K562 (cell line): Measurements from ENCODE around the gene HRH3. TPM values are rescaled to one million over a fixed set of nuclear protein-coding genes. Genes with fewer than 3 reads are reported as not detected.

Experiments used
- ATAC-seq: fragments of 200-7000 bp; cut with Tn5 transposase; 3 replicates; pipeline ENCODE4 v1.9.1; 2020; ENCODE audit warnings: moderate library complexity
- BruUV-seq: library from RNA; stranded (reverse); fragments of 400-500 nt; replicated peaks from 2 replicates; lab custom pipeline; 2021; lab: Mats Ljungman, UMichigan
- CTCF ChIA-PET: fragments of 300-600 bp; formaldehyde crosslinking; extraction: SDS; loops from one replicate; lab custom pipeline; 2021; ENCODE audit warnings: low intra/inter-chr PET ratio; lab: Yijun Ruan, JAX
- POLR2A ChIA-PET: fragments of 300-600, 350-650 bp; sonication (Branson Sonifier 250); formaldehyde crosslinking; extraction: SDS; loops from one replicate; lab custom pipeline; 2021; ENCODE audit warnings: antibody characterized with exemption, inconsistent platforms; lab: Yijun Ruan, JAX
- DNase-seq, 4 experiments: peaks; one replicate each; pipeline versions ENCODE4 v3.0.0 to v3.0.0-alpha.2; 2011 to 2018; ENCODE audit warnings: low spot score in 3 of 4, mixed read lengths in 3 of 4; ENCODE audit errors: extremely low read depth in 1 of 4
- FAIRE-seq: peaks from 2 replicates; lab custom pipeline; 2011; peaks lifted over from hg19 to GRCh38; lab: Jason Lieb, UNC
- H2AFZ ChIP-seq: 2 replicates; pipeline ENCODE4 v1.6.0; 2011; ENCODE audit warnings: low read depth, low read length, control low read depth, inconsistent platforms
- H3K27ac ChIP-seq: fragments of 200-600 bp; 3 replicates; pipeline ENCODE4 v1.8.0; 2011; ENCODE audit warnings: low read depth, mild to moderate bottlenecking, control low read depth, inconsistent platforms, low read length, moderate library complexity, mixed read lengths; ENCODE audit errors: extremely low read depth
- H3K27me3 ChIP-seq, 2 experiments: fragments of 300-600 bp in 1 of 2; 2 replicates in 1 of 2; 3 replicates in 1 of 2; pipeline versions ENCODE4 v1.6.0 to v1.8.0; 2011; ENCODE audit warnings: inconsistent platforms in 2 of 2, low read length in 2 of 2, mild to moderate bottlenecking in 1 of 2, mixed read lengths in 1 of 2, moderate library complexity in 1 of 2; ENCODE audit not compliant: control insufficient read depth in 2 of 2, insufficient read depth in 2 of 2
- H3K36me3 ChIP-seq: fragments of 300-600 bp; 3 replicates; pipeline ENCODE4 v1.8.0; 2011; ENCODE audit warnings: mild to moderate bottlenecking, low read length, inconsistent platforms; ENCODE audit not compliant: control insufficient read depth, insufficient read depth
- H3K4me1 ChIP-seq, 2 experiments: fragments of 200-600 bp in 1 of 2; replicated peaks in 1 of 2; 2 replicates in 1 of 2; 3 replicates in 1 of 2; pipeline versions ENCODE4 v1.5.1 to v1.8.0; 2011; ENCODE audit warnings: inconsistent platforms in 2 of 2, low read length in 2 of 2, mild to moderate bottlenecking in 1 of 2, mixed read lengths in 1 of 2, moderate library complexity in 1 of 2; ENCODE audit not compliant: control insufficient read depth in 2 of 2, insufficient read depth in 2 of 2
- H3K4me2 ChIP-seq: 2 replicates; pipeline ENCODE4 v1.6.1; 2011; ENCODE audit warnings: low read length, control low read depth, inconsistent platforms, mixed read lengths; ENCODE audit not compliant: insufficient read depth
- H3K4me3 ChIP-seq: fragments of 200-600 bp; sonication (generic), shearing (Covaris generic); 2 replicates; pipeline ENCODE4 v1.5.1; 2016; ENCODE audit warnings: control low read depth, inconsistent platforms
- H3K79me2 ChIP-seq: fragments of 200-600 bp; 3 replicates; pipeline ENCODE4 v1.8.0; 2011; ENCODE audit warnings: low read length, inconsistent platforms; ENCODE audit not compliant: control insufficient read depth, insufficient read depth
- H3K9ac ChIP-seq, 2 experiments: 2 replicates each; pipeline versions ENCODE4 v1.6.0 to v1.6.1; 2011; ENCODE audit warnings: low read depth in 2 of 2, low read length in 2 of 2, control low read depth in 1 of 2, inconsistent platforms in 1 of 2, mild to moderate bottlenecking in 1 of 2, mixed read lengths in 1 of 2; ENCODE audit not compliant: insufficient read depth in 1 of 2
- H3K9me1 ChIP-seq: one replicate; pipeline ENCODE4 v1.6.0; 2011; ENCODE audit warnings: inconsistent platforms, mild to moderate bottlenecking, low read length, moderate library complexity; ENCODE audit not compliant: control insufficient read depth, insufficient read depth
- H3K9me3 ChIP-seq: replicated peaks from 2 replicates; pipeline ENCODE4 v1.5.1; 2011; ENCODE audit warnings: low read depth, low read length, inconsistent platforms; ENCODE audit not compliant: control insufficient read depth, insufficient read depth
- H4K20me1 ChIP-seq: replicated peaks from 2 replicates; pipeline ENCODE4 v1.6.1; 2011; ENCODE audit warnings: low read length, inconsistent platforms, mixed read lengths; ENCODE audit not compliant: control insufficient read depth, insufficient read depth
- FOXK1 ChIP-seq: sonication (generic); formaldehyde crosslinking; IDR thresholded peaks from 2 replicates; pipeline ENCODE4 v1.8.0; 2022; ENCODE audit warnings: missing genetic modification reagents, mild to moderate bottlenecking, borderline replicate concordance
- GTF2A2 ChIP-seq: IDR thresholded peaks from 2 replicates; pipeline ENCODE4 v1.6.1; 2016; ENCODE audit warnings: mild to moderate bottlenecking, missing genetic modification characterization, missing compliant biosample characterization
- NFRKB ChIP-seq: fragments of 450-650 bp; IDR thresholded peaks from 2 replicates; pipeline ENCODE4 v1.6.1; 2016; ENCODE audit warnings: low read depth
- POLR2G ChIP-seq: fragments of 200-400 bp; formaldehyde crosslinking; IDR thresholded peaks from 2 replicates; pipeline ENCODE4 v1.6.1; 2017; ENCODE audit warnings: low read depth, mild to moderate bottlenecking, antibody characterized with exemption, low read length, moderate library complexity
- RBFOX2 ChIP-seq: fragments of 200-400 bp; formaldehyde crosslinking; IDR thresholded peaks from 2 replicates; pipeline ENCODE4 v1.6.1; 2017; ENCODE audit warnings: low read depth, mild to moderate bottlenecking, low read length, moderate library complexity
- TAF15 ChIP-seq: fragments of 200-400 bp; formaldehyde crosslinking; IDR thresholded peaks from 2 replicates; pipeline ENCODE4 v1.6.1; 2017; ENCODE audit warnings: mild to moderate bottlenecking, low read depth, low read length, moderate library complexity
- UBTF ChIP-seq, 2 experiments: IDR thresholded peaks; 2 replicates each; pipeline ENCODE4 v1.6.1; 2012; ENCODE audit warnings: improper control_type of control experiment in 2 of 2, low read depth in 2 of 2, low read length in 2 of 2, borderline replicate concordance in 1 of 2
- ZFP36 ChIP-seq: fragments of 150-350 bp; IDR thresholded peaks from 2 replicates; pipeline ENCODE4 v1.6.1; 2018; ENCODE audit warnings: low read length, low read depth; ENCODE audit not compliant: partially characterized antibody
- ZFX ChIP-seq: sonication (generic); formaldehyde crosslinking; IDR thresholded peaks from 2 replicates; pipeline ENCODE4 v1.8.0; 2022; ENCODE audit warnings: mild to moderate bottlenecking, missing genetic modification reagents, moderate library complexity
- WGBS: fragments of 100-300 bp; shearing (Covaris generic); methylation state at CpG from one replicate; pipeline ENCODE4 v1.1.6; 2016; ENCODE audit warnings: low coverage, mixed read lengths; ENCODE audit not compliant: insufficient coverage; ENCODE audit errors: missing lambda C conversion rate; 5-methylcytosine and 5-hydroxymethylcytosine counted together
- in situ Hi-C: fragments of 300-500 bp; cut with MboI; formaldehyde crosslinking; loops from 4 replicates; pipeline ENCODE4 v1.15.0; 2018; ENCODE audit warnings: inconsistent platforms, mixed read lengths
- intact Hi-C: fragments of 100-400 bp; cut with micrococcal nuclease; formaldehyde crosslinking; loops from 2 replicates; pipeline ENCODE4 v1.14.2; 2022
- polyA plus RNA-seq, 8 experiments: library from polyadenylated mRNA; depleted of rRNA in 4 of 8; stranded (reverse) in 5 of 8; unstranded in 3 of 8; fragments of >200 nt; fragmentation: Nextera tagmentation in 2 of 8; fragmentation: Illumina TruSeq in 1 of 8; extraction: Ambion mirVana in 2 of 8; extraction: Trizol in 1 of 8; gene quantifications; 2 replicates each; pipeline versions ENCODE4 v1.2.1 to v1.2.3, GENCODE V29; 2011 to 2014; ENCODE audit warnings: inconsistent platforms in 1 of 8, missing spikeins in 1 of 8
- total RNA-seq, 7 experiments: library from RNA; depleted of rRNA in 6 of 7; stranded (reverse); fragments of >200 nt in 6 of 7; fragmentation: Illumina TruSeq in 2 of 7; extraction: Trizol in 2 of 7; gene quantifications; 2 replicates each; pipeline versions ENCODE4 v1.2.1 to v1.2.3, GENCODE V29; 2011 to 2021; ENCODE audit warnings: low replicate concordance in 1 of 7
- TF ChIP-seq, protein P1 (sequence below), 2 experiments: fragments of 450-650 bp; IDR thresholded peaks; 2 replicates each; pipeline ENCODE4 v1.6.1; 2016; ENCODE audit warnings: mild to moderate bottlenecking in 2 of 2, borderline replicate concordance in 1 of 2, low read depth in 1 of 2, moderate library complexity in 1 of 2

HRH3 gene
- total and polyA plus RNA-seq, 9 of the 15 experiments (the other 6 are each of a cell fraction or from before 2014, with no cell fraction given) = not detected

GRCh38 chr20:62239278-62239879 lies 19.3 kb upstream of the HRH3 start:
- no peak overlapping the region for H2AFZ ChIP-seq
- in situ Hi-C loops = no loop called here
- H3K27ac ChIP-seq = 0 out of 3 replicates have a peak overlapping the region, but pooled peaks have one; percentile 62
- POLR2A ChIA-PET = interaction anchor here (0.7 to 1.1 kb wide), 2 partner anchors 15 to 69 kb away, joined by 3 read pairs; no protein-coding TSS in a partner anchor
- peaks cover 41% of the 10 kb centered on the region for H3K79me2 ChIP-seq
- TSS peak; percentile 49 for BruUV-seq
- whole genome bisulfite sequencing = 24% methylated on average over 22 of the region's 23 CpGs
- FAIRE-seq (peak; percentile 64), DNase-seq (no peak), ATAC-seq (no peak)
- peak overlapping the region; percentile 68 for H3K4me3 ChIP-seq
- peak overlapping the region; percentile 84 for H3K4me2 ChIP-seq
- H3K9me3 ChIP-seq = no peaks in the 10 kb centered on the region
- peaks cover 14% of the 10 kb centered on the region; the same call in 2 of the 3 replicates for H3K36me3 ChIP-seq
- intact Hi-C loops = loop anchor here (2.0 kb wide), 1 partner anchor 63 kb away; the partner anchor contains the start of gene ADRM1
- CTCF ChIA-PET = no interaction called here
- peaks cover 11% of the 10 kb centered on the region for H3K9me1 ChIP-seq
- peaks cover 12 to 59% of the 10 kb centered on the region in 2 experiments; a peak in 4 of 5 replicates for H3K4me1 ChIP-seq
- peak overlapping the region; percentile 49 to 97 for H3K9ac ChIP-seq
- H3K27me3 ChIP-seq = no peaks in the 10 kb centered on the region
- peaks cover 37% of the 10 kb centered on the region for H4K20me1 ChIP-seq
- no peak for TF ChIP-seq TAF15
- TF ChIP-seq ZFP36 = no peak
- no peak for TF ChIP-seq NFRKB
- TF ChIP-seq, protein P1, sequence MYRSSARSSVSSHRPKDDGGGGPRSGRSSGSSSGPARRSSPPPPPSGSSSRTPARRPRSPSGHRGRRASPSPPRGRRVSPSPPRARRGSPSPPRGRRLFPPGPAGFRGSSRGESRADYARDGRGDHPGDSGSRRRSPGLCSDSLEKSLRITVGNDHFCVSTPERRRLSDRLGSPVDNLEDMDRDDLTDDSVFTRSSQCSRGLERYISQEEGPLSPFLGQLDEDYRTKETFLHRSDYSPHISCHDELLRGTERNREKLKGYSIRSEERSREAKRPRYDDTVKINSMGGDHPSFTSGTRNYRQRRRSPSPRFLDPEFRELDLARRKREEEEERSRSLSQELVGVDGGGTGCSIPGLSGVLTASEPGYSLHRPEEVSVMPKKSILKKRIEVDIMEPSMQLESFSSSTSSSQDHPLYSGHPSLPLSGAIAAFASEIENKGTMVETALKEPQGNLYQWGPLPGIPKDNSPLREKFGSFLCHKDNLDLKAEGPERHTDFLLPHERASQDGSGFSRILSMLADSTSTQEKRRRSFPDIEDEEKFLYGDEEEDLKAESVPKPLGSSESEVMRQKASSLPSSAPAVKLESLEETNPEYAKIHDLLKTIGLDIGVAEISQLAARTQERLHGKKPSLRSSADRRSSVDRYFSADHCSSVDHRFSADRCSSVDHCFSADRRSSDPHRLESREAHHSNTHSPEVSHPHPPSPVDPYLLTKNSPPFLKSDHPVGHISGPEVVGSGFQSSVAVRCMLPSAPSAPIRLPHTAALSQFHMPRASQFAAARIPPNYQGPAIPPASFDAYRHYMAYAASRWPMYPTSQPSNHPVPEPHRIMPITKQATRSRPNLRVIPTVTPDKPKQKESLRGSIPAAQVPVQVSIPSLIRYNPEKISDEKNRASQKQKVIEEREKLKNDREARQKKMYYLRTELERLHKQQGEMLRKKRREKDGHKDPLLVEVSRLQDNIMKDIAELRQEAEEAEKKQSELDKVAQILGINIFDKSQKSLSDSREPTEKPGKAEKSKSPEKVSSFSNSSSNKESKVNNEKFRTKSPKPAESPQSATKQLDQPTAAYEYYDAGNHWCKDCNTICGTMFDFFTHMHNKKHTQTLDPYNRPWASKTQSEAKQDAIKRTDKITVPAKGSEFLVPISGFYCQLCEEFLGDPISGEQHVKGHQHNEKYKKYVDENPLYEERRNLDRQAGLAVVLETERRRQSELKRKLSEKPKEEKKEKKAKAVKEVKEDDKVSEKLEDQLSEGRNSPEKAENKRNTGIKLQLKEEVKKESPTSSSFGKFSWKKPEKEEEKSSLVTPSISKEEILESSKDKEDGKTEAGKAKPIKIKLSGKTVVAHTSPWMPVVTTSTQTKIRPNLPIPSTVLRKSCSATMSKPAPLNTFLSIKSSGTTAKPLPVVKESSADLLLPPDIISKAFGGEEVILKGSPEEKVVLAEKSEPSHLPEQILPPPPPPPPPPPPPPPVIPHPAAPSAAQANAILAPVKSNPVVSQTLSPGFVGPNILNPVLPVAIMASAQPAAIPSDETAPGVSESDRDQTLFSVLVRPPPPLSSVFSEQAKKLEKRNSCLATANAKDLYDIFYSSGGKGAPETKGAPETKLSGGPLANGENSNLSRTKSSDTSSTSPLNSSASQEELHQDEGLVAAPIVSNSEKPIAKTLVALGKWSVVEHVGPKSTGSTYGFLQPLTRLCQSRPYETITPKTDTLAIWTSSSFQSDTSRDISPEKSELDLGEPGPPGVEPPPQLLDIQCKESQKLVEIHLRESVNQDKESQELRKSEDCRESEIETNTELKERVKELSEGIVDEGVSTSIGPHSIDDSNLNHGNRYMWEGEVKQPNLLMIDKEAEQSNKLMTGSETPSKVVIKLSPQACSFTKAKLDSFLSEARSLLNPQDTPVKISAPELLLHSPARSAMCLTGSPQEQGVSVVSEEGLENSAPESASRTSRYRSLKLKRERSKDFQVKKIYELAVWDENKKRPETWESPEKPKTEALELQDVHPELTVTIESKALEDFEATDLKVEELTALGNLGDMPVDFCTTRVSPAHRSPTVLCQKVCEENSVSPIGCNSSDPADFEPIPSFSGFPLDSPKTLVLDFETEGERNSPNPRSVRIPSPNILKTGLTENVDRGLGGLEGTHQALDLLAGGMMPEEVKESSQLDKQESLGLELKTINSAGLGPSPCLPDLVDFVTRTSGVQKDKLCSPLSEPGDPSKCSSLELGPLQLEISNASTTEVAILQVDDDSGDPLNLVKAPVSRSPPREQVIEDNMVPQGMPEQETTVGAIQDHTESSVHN (IDR thresholded peaks at IDR 0.05; ENCODE audit: borderline replicate concordance in 1 of 2, low read depth in 1 of 2) = no peak
- no peak for TF ChIP-seq GTF2A2
- TF ChIP-seq ZFX (CRISPR knock-in tag) = peak; percentile 30
- peak; percentile 53 for TF ChIP-seq RBFOX2
- TF ChIP-seq FOXK1 (CRISPR knock-in tag) = 0 out of 2 replicates have a peak, but pooled peaks have one; percentile 30
- TF ChIP-seq UBTF (IDR thresholded peaks at IDR 0.05; ENCODE audit: borderline replicate concordance in 1 of 2, low read depth in 2 of 2, low read length in 2 of 2) = peak in 1 of 2 experiments; percentile 26; a peak in 1 of 4 replicates
- 0 out of 2 replicates have a peak, but pooled peaks have one; percentile 19 for TF ChIP-seq POLR2G
